GM23248 (cell line): ENCODE data around the gene FHAD1. TPM values are rescaled to one million over a fixed set of nuclear protein-coding genes. Genes with fewer than 3 reads are reported as not detected.
"Not testable (repeated sequence)": the region's sequence is repeated elsewhere in the genome, so short reads cannot be mapped to it uniquely, and the experiment has no call there.

Experiments used
- DNase-seq: peaks from one replicate; pipeline ENCODE4 v3.0.0-alpha.2; 2015
- H2AFZ ChIP-seq: fragments of 200-600 bp; sonication (generic); 2 replicates; pipeline ENCODE4 v1.6.1; 2016; ENCODE audit warnings: antibody characterized with exemption
- H3F3A ChIP-seq: fragments of 200-600 bp; sonication (generic); 2 replicates; pipeline ENCODE4 v1.6.1; 2016; ENCODE audit warnings: mild to moderate bottlenecking, antibody characterized with exemption, mixed run types; ENCODE audit not compliant: insufficient read depth
- H3K27ac ChIP-seq: fragments of 200-600 bp; sonication (generic); 2 replicates; pipeline ENCODE4 v1.5.1; 2016; ENCODE audit warnings: mild to moderate bottlenecking
- H3K27me3 ChIP-seq: fragments of 200-600 bp; sonication (generic); replicated peaks from 2 replicates; pipeline ENCODE4 v1.6.1; 2016; ENCODE audit warnings: mild to moderate bottlenecking; ENCODE audit not compliant: insufficient read depth
- H3K36me3 ChIP-seq: fragments of 200-600 bp; sonication (generic); 2 replicates; pipeline ENCODE4 v1.6.1; 2016; ENCODE audit warnings: low read depth, mild to moderate bottlenecking
- H3K4me1 ChIP-seq: fragments of 200-600 bp; sonication (generic); 2 replicates; pipeline ENCODE4 v1.6.1; 2016; ENCODE audit warnings: mild to moderate bottlenecking; ENCODE audit not compliant: insufficient read depth
- H3K4me2 ChIP-seq: fragments of 200-600 bp; sonication (generic); one replicate; pipeline ENCODE4 v1.6.1; 2016; ENCODE audit warnings: mild to moderate bottlenecking; ENCODE audit not compliant: unreplicated experiment
- H3K4me3 ChIP-seq: fragments of 200-600 bp; sonication (generic); 2 replicates; pipeline ENCODE4 v1.5.1; 2016; ENCODE audit warnings: mild to moderate bottlenecking
- H3K79me2 ChIP-seq: fragments of 200-600 bp; sonication (generic); 2 replicates; pipeline ENCODE4 v1.6.1; 2016; ENCODE audit warnings: mild to moderate bottlenecking; ENCODE audit not compliant: insufficient read depth
- H3K9ac ChIP-seq: fragments of 200-600 bp; sonication (generic); 2 replicates; pipeline ENCODE4 v1.6.1; 2016; ENCODE audit warnings: mild to moderate bottlenecking
- H3K9me2 ChIP-seq: fragments of 200-600 bp; sonication (generic); 2 replicates; pipeline ENCODE4 v1.6.1; 2016; ENCODE audit warnings: mixed run types, mild to moderate bottlenecking, moderate library complexity; ENCODE audit not compliant: insufficient read depth
- H3K9me3 ChIP-seq: fragments of 200-600 bp; sonication (generic); one replicate; pipeline ENCODE4 v1.6.1; 2017; ENCODE audit warnings: low read depth
- H4K20me1 ChIP-seq: fragments of 200-600 bp; sonication (generic); 2 replicates; pipeline ENCODE4 v1.6.0; 2016; ENCODE audit not compliant: insufficient read depth
- EZH2 ChIP-seq: fragments of 200-600 bp; sonication (generic); IDR thresholded peaks from 2 replicates; pipeline ENCODE4 v1.6.1; 2018; ENCODE audit warnings: antibody characterized with exemption, mild to moderate bottlenecking; ENCODE audit not compliant: insufficient read depth, poor library complexity, severe bottlenecking
- EZH2phosphoT487 ChIP-seq: fragments of 200-600 bp; sonication (generic); IDR thresholded peaks from 2 replicates; pipeline ENCODE4 v1.6.1; 2018; ENCODE audit warnings: antibody characterized with exemption, moderate library complexity, mild to moderate bottlenecking, low read depth; ENCODE audit not compliant: insufficient read depth
- WGBS, 2 experiments: methylation state at CpG; one replicate each; pipeline ENCODE4 v1.1.6; 2015 to 2017; ENCODE audit warnings: low lambda C conversion rate in 2 of 2, low coverage in 1 of 2; ENCODE audit errors: missing lambda C conversion rate in 2 of 2; 5-methylcytosine and 5-hydroxymethylcytosine counted together
- in situ Hi-C: fragments of 300-500 bp; cut with MboI; formaldehyde crosslinking; loops from 2 replicates; pipeline ENCODE4 v1.15.0; 2020
- polyA plus RNA-seq: library from polyadenylated mRNA; unstranded; fragments of >200 nt; fragmentation: Nextera tagmentation; extraction: Ambion mirVana; gene quantifications from 2 replicates; pipeline ENCODE4 v1.2.1, GENCODE V29; 2016
- total RNA-seq: library from RNA; depleted of rRNA; stranded (reverse); fragments of >200 nt; shearing (Covaris generic); gene quantifications from 2 replicates; pipeline ENCODE4 v1.2.3, GENCODE V29; 2014

FHAD1 gene
- total and polyA plus RNA-seq, 2 experiments from 2014 or later: 0.24 TPM; not detected in 1

DNA sequence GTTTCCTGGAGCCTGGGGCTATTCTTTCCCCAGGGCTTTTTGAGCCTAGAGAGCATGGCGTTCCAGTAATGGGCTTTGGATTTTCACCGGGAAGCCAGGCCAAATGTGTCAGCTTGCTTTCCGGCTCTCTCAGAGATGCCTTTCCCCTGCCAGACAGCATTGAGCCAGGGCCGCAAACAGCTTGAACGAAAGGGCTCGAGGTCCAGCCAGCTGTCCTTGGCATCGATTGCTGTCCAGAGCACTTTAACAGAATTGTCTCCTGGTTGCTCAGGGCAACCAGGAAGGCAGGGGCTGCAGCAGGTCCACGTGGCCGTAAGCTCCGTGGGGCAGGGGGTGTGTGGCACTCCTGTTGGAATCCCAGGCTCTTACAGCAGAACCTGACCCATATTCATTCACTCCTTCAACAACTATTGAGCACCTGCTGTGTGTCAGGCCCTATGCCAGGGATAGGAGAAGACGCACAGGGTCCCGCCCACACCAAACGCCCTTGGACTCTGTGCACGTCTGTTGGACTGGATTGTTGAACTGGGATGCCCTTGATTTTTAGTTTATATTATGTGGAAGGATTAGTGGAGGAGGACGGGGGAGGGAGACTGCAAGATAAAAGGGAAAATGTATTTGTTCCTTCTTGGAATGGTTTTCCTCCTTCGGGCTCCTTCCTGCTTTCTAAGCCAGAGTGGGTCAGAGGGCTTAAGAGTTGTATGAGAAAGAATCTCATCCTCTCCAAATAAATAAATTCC, 123.9 kb downstream of the FHAD1 start:
- H3K27me3 ChIP-seq: no peaks in the 10 kb centered on the region
- H2AFZ ChIP-seq: no peak overlapping the region
- no peak overlapping the region for H3K27ac ChIP-seq
- H3K36me3 ChIP-seq: no peaks in the 10 kb centered on the region
- no peaks in the 10 kb centered on the region for H3K9me2 ChIP-seq
- H4K20me1 ChIP-seq: no peaks in the 10 kb centered on the region
- H3K4me3 ChIP-seq: no peak overlapping the region
- TF ChIP-seq EZH2: no peak
- no peak for TF ChIP-seq EZH2phosphoT487
- no peaks in the 10 kb centered on the region for H3K79me2 ChIP-seq
- in situ Hi-C loops: no loop called here
- no peaks in the 10 kb centered on the region for H3F3A ChIP-seq
- no peaks in the 10 kb centered on the region for H3K4me1 ChIP-seq
- 38 to 42% methylated on average over 16 of the region's 16 CpGs for WGBS, 2 experiments
- no peak overlapping the region for H3K9ac ChIP-seq
- DNase-seq: no peak
- no peaks in the 10 kb centered on the region for H3K9me3 ChIP-seq
- H3K4me2 ChIP-seq: no peak overlapping the region

DNA sequence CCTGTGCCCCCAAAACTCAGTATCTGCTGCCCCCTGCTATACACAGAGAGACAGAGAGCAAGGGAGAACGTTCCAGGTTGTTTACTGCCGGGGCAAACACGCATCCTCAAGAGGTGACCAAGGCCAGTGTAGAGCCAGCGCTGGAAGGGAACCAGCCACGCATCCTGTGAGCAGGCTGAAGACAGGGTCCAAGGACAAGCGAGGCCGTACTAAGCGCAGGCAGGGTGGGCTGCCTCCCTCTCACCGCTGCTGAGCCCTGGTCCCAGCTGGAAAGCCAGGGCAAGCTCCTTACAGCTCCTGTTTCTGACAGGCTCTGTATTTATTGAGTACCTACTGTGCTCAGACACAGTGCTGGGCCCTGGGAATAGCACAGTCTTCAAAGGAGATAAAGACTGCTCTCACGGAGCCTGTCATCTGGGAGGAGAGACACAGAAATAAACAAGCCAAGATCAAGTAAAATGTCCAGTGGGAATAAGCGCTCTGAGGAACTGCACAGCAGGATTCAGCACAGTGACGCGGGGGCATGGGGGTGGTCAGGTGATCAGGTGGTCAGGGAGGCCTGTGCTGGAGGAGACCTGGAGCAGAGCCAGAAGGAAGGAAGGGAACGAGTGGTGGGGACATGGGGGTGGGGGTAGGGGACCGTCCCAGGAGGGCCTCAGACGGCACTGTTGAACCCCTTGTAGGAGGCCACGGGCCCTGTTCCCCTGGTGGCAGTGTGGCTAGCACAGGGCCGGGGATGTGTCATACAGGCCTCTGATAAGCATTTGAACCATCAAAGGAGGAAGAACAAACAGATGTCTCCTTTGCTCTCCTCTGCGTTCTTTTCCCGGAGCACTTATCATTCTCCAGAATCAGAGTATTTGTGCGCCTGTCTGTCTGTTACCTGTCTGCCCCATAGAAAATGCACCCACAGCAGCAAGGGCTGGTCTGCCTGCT, 124.9 kb downstream of the FHAD1 start:
- H3K36me3 ChIP-seq: no peaks in the 10 kb centered on the region

DNA sequence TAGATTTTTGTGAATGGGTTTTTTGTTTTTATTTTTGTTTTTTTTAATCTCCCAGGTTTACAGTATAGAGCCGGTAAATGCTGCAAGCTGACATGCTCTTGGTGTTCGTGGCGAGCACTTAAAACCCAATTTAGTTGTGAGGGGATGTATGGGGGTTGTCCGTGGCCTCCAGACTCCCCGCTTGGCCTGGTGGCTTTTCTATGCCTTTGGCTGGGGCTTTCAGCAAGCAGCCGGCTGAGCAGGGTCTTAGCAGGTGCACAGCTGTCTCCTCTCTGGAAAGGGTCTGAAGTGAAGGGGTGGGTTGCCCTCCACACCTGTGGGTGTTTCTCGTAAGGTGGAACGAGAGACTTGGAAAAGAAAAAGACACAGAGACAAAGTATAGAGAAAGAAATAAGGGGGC, 131.7 kb downstream of the FHAD1 start:
- TF ChIP-seq EZH2: no peak
- Histone ChIP-seq H4K20me1 (no peaks in the 10 kb centered on the region), H3K27ac (no peak overlapping the region), H2AFZ (no peak overlapping the region), H3K79me2 (no peaks in the 10 kb centered on the region), H3K4me2 (no peak overlapping the region), H3K9me2 (no peaks in the 10 kb centered on the region), H3K9ac (no peak overlapping the region), H3K9me3 (no peaks in the 10 kb centered on the region), H3K36me3 (no peaks in the 10 kb centered on the region), H3K27me3 (no peaks in the 10 kb centered on the region), H3K4me3 (no peak overlapping the region), H3F3A (no peaks in the 10 kb centered on the region), H3K4me1 (no peaks in the 10 kb centered on the region)
- DNase-seq: no peak
- in situ Hi-C loops: no loop called here
- WGBS, 2 experiments: 78 to 82% methylated on average over 8 of the region's 8 CpGs

More for the DNA sequence above, 124.9 kb downstream of the FHAD1 start:
- no peak for DNase-seq
- Histone ChIP-seq H3F3A (no peaks in the 10 kb centered on the region), H2AFZ (no peak overlapping the region), H3K4me3 (no peak overlapping the region), H4K20me1 (no peaks in the 10 kb centered on the region), H3K9ac (no peak overlapping the region), H3K27ac (no peak overlapping the region), H3K4me1 (no peaks in the 10 kb centered on the region), H3K79me2 (no peaks in the 10 kb centered on the region), H3K4me2 (no peak overlapping the region), H3K9me3 (no peaks in the 10 kb centered on the region), H3K27me3 (no peaks in the 10 kb centered on the region), H3K9me2 (no peaks in the 10 kb centered on the region)
- WGBS, 2 experiments: 90 to 94% methylated on average over 19 to 21 of the region's 21 CpGs
- in situ Hi-C loops: no loop called here
- TF ChIP-seq EZH2: no peak

DNA sequence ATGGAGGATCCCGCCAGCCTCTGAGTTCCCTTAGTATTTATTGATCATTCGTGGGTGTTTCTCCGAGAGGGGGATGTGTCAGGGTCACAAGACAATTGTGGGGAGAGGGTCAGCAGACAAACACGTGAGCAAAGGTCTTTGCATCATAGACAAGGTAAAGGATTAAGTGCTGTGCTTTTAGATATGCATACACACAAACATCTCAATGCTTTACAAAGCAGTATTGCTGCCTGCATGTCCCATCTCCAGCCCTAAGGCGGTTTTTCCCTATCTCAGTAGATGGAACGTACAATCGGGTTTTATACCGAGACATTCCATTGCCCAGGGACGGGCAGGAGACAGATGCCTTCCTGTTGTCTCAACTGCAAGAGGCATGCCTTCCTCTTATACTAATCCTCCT, 132.1 kb downstream of the FHAD1 start:
- 58 to 69% methylated on average over 9 of the region's 9 CpGs for WGBS, 2 experiments
- not testable (repeated sequence) for H3K9ac ChIP-seq

More for the DNA sequence above, 132.1 kb downstream of the FHAD1 start:
- H3K79me2 ChIP-seq, H3F3A ChIP-seq, H3K36me3 ChIP-seq, H3K9me3 ChIP-seq, H3K27me3 ChIP-seq, H3K4me1 ChIP-seq, H3K4me3 ChIP-seq, DNase-seq, H3K4me2 ChIP-seq, H3K27ac ChIP-seq, H4K20me1 ChIP-seq, in situ Hi-C loops, H2AFZ ChIP-seq, H3K9me2 ChIP-seq: not testable (repeated sequence)
